OCI-LY1 (cell line): Measurements from ENCODE around the gene TRIP10.

Experiments used
- EZH2 ChIP-seq: fragments of 200-600 bp; sonication (generic), shearing (Covaris generic); IDR thresholded peaks from 2 replicates; pipeline ENCODE4 v1.8.0; 2017; ENCODE audit warnings: borderline replicate concordance, mixed run types, mild to moderate bottlenecking, antibody characterized with exemption, low read length, moderate library complexity, mixed read lengths
- TF ChIP-seq, protein P1 (sequence below): fragments of 200-600 bp; sonication (generic), shearing (Covaris generic); IDR thresholded peaks from 2 replicates; pipeline ENCODE4 v1.5.1; 2017; ENCODE audit warnings: mild to moderate bottlenecking, antibody characterized with exemption, low read length, moderate library complexity, mixed read lengths

DNA sequence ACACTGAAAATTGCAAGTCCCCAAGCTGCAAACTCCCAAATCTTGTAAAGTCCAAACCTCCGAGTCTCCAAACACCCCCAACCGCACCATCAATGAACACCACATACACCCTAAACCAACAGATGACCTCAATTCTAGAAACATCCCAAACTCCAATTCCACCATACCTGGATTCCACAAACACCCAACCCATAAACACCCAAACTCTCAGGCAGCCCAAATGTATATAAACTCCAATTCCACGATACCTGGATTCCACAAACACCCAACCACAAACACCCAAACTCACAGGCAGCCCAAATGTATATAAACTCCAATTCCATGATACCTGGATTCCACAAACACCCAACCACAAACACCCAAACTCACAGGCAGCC lies 19.5 kb upstream of the TRIP10 start:
- TF ChIP-seq, protein P1, sequence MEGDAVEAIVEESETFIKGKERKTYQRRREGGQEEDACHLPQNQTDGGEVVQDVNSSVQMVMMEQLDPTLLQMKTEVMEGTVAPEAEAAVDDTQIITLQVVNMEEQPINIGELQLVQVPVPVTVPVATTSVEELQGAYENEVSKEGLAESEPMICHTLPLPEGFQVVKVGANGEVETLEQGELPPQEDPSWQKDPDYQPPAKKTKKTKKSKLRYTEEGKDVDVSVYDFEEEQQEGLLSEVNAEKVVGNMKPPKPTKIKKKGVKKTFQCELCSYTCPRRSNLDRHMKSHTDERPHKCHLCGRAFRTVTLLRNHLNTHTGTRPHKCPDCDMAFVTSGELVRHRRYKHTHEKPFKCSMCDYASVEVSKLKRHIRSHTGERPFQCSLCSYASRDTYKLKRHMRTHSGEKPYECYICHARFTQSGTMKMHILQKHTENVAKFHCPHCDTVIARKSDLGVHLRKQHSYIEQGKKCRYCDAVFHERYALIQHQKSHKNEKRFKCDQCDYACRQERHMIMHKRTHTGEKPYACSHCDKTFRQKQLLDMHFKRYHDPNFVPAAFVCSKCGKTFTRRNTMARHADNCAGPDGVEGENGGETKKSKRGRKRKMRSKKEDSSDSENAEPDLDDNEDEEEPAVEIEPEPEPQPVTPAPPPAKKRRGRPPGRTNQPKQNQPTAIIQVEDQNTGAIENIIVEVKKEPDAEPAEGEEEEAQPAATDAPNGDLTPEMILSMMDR = no peak
- TF ChIP-seq EZH2 = no peak
